HepG2 (cell line): ENCODE data around the gene ATP5MG. TPM values are rescaled to one million over a fixed set of nuclear protein-coding genes. Genes with fewer than 3 reads are reported as not detected.

ENCODE experiments used
- ATAC-seq: fragments of 200-7000 bp; cut with Tn5 transposase; 3 replicates; pipeline ENCODE4 v1.9.1; 2020; ENCODE audit warnings: mild to moderate bottlenecking, moderate library complexity
- BruUV-seq: library from RNA; stranded (reverse); fragments of 400-500 nt; replicated peaks from 2 replicates; lab custom pipeline; 2021; lab: Mats Ljungman, UMichigan
- CTCF ChIA-PET: fragments of 300-600 bp; formaldehyde crosslinking; extraction: SDS; loops from one replicate; lab custom pipeline; 2021; ENCODE audit warnings: low total read pairs, inconsistent platforms, low intra/inter-chr PET ratio; lab: Yijun Ruan, JAX
- POLR2A ChIA-PET: fragments of 350-600 bp; sonication (Branson Sonifier 250); formaldehyde crosslinking; loops from one replicate; lab custom pipeline; 2020; ENCODE audit warnings: antibody characterized with exemption, inconsistent platforms; lab: Yijun Ruan, JAX
- DNase-seq: peaks from one replicate; pipeline ENCODE4 v3.0.0-alpha.2; 2015; ENCODE audit warnings: low spot score
- FAIRE-seq: peaks from 3 replicates; lab custom pipeline; 2011; peaks lifted over from hg19 to GRCh38; lab: Jason Lieb, UNC
- H2AFZ ChIP-seq: one replicate; pipeline ENCODE4 v1.6.1; 2011; ENCODE audit warnings: low read length, inconsistent platforms
- H3K27ac ChIP-seq: fragments of 300-600 bp; 3 replicates; pipeline ENCODE4 v1.8.0; 2011; ENCODE audit warnings: mixed run types, mild to moderate bottlenecking, mixed read lengths, low read length, inconsistent platforms; ENCODE audit not compliant: insufficient read depth; ENCODE audit errors: extremely low read length
- H3K27me3 ChIP-seq, 2 experiments: fragments of 200-600 bp in 1 of 2; 2 replicates in 1 of 2; 3 replicates in 1 of 2; pipeline versions ENCODE4 v1.6.0 to v1.8.0; 2011; ENCODE audit warnings: low read length in 2 of 2, mild to moderate bottlenecking in 2 of 2, moderate library complexity in 2 of 2, inconsistent platforms in 1 of 2; ENCODE audit not compliant: insufficient read depth in 2 of 2, control insufficient read depth in 1 of 2
- H3K36me3 ChIP-seq, 2 experiments: fragments of 200-600 bp in 1 of 2; replicated peaks in 1 of 2; 2 replicates in 1 of 2; 3 replicates in 1 of 2; pipeline versions ENCODE4 v1.5.1 to v1.8.0; 2011; ENCODE audit warnings: low read length in 2 of 2, inconsistent platforms in 1 of 2; ENCODE audit not compliant: insufficient read depth in 2 of 2, control insufficient read depth in 1 of 2
- H3K4me1 ChIP-seq: 2 replicates; pipeline ENCODE4 v1.5.1; 2012; ENCODE audit warnings: low read length, inconsistent platforms; ENCODE audit not compliant: insufficient read depth
- H3K4me2 ChIP-seq: 2 replicates; pipeline ENCODE4 v1.6.0; 2011; ENCODE audit warnings: low read depth, low read length, inconsistent platforms
- H3K4me3 ChIP-seq, 3 experiments: fragments of 200-600 bp in 1 of 3; sonication (generic), shearing (Covaris generic) in 1 of 3; replicated peaks in 1 of 3; 2 replicates each; pipeline ENCODE4 v1.5.1; 2011 to 2016; ENCODE audit warnings: low read length in 3 of 3, inconsistent platforms in 2 of 3, low read depth in 2 of 3, mild to moderate bottlenecking in 2 of 3, control low read depth in 1 of 3, mixed read lengths in 1 of 3; ENCODE audit not compliant: insufficient read depth in 1 of 3
- H3K79me2 ChIP-seq: one replicate; pipeline ENCODE4 v1.6.1; 2011; ENCODE audit warnings: low read length, inconsistent platforms; ENCODE audit not compliant: insufficient read depth
- H3K9ac ChIP-seq: 2 replicates; pipeline ENCODE4 v1.6.0; 2011; ENCODE audit warnings: mild to moderate bottlenecking, low read depth, low read length, inconsistent platforms; ENCODE audit not compliant: insufficient read depth
- H3K9me3 ChIP-seq: 2 replicates; pipeline ENCODE4 v1.5.1; 2012; ENCODE audit warnings: mild to moderate bottlenecking, low read length
- H4K20me1 ChIP-seq: 2 replicates; pipeline ENCODE4 v1.6.0; 2011; ENCODE audit warnings: inconsistent platforms, mild to moderate bottlenecking, low read length, moderate library complexity; ENCODE audit not compliant: insufficient read depth
- CBX1 ChIP-seq: IDR thresholded peaks from one replicate; pipeline ENCODE4 v1.6.1; 2016; ENCODE audit warnings: antibody characterized with exemption, low read depth
- ELF4 ChIP-seq: sonication (generic); formaldehyde crosslinking; IDR thresholded peaks from 2 replicates; pipeline ENCODE4 v1.5.0; 2020; ENCODE audit warnings: missing genetic modification reagents, mild to moderate bottlenecking, moderate library complexity, borderline replicate concordance
- GFI1 ChIP-seq: sonication (generic); formaldehyde crosslinking; IDR thresholded peaks from 2 replicates; pipeline ENCODE4 v1.5.0; 2020; ENCODE audit warnings: missing genetic modification reagents, mild to moderate bottlenecking, borderline replicate concordance
- KDM6A ChIP-seq: IDR thresholded peaks from 2 replicates; pipeline ENCODE4 v1.6.1; 2016; ENCODE audit warnings: low read depth
- PHB2 ChIP-seq: fragments of 450-650 bp; IDR thresholded peaks from 2 replicates; pipeline ENCODE4 v1.6.1; 2018; ENCODE audit not compliant: partially characterized antibody
- REL ChIP-seq: sonication (generic); formaldehyde crosslinking; conservative IDR thresholded peaks from 2 replicates; pipeline ENCODE4 v1.8.0; 2022; ENCODE audit warnings: mild to moderate bottlenecking, missing genetic modification reagents, moderate library complexity
- ZBTB10 ChIP-seq: sonication (generic); formaldehyde crosslinking; IDR thresholded peaks from 2 replicates; pipeline ENCODE4 v1.4.0; 2020; ENCODE audit warnings: missing genetic modification reagents, borderline replicate concordance
- ZC3H4 ChIP-seq: sonication (generic); formaldehyde crosslinking; IDR thresholded peaks from 2 replicates; pipeline ENCODE4 v1.4.0; 2020; ENCODE audit warnings: missing genetic modification reagents, borderline replicate concordance
- ZNF546 ChIP-seq: sonication (generic); formaldehyde crosslinking; conservative IDR thresholded peaks from 2 replicates; pipeline ENCODE4 v1.8.1; 2023; ENCODE audit warnings: mild to moderate bottlenecking, missing genetic modification reagents
- ZNF724P ChIP-seq: sonication (generic); formaldehyde crosslinking; IDR thresholded peaks from 2 replicates; pipeline ENCODE4 v1.8.0; 2022; ENCODE audit warnings: missing genetic modification reagents, borderline replicate concordance
- ZNF776 ChIP-seq: sonication (generic); formaldehyde crosslinking; IDR thresholded peaks from 2 replicates; pipeline ENCODE4 v1.4.0; 2020; ENCODE audit warnings: mild to moderate bottlenecking, missing genetic modification reagents
- ZSCAN9 ChIP-seq: IDR thresholded peaks from 2 replicates; pipeline ENCODE4 v1.6.1; 2016; ENCODE audit warnings: borderline replicate concordance
- WGBS: methylation state at CpG from one replicate; pipeline ENCODE4 v1.1.6; 2017; ENCODE audit warnings: low lambda C conversion rate; 5-methylcytosine and 5-hydroxymethylcytosine counted together
- in situ Hi-C: cut with HindIII; loops from 2 replicates; pipeline ENCODE4 v1.10.0; 2017; ENCODE audit warnings: low pct_unique_long_range_greater_than_20kb; ENCODE audit not compliant: extremely low pct_ligation_motif_present
- intact Hi-C: fragments of 100-400 bp; cut with micrococcal nuclease; formaldehyde crosslinking; loops from one replicate; pipeline ENCODE4 v1.10.0; 2022; ENCODE audit not compliant: unreplicated experiment
- polyA plus RNA-seq, 8 experiments: library from polyadenylated mRNA; depleted of rRNA in 3 of 8; stranded (reverse) in 7 of 8; unstranded in 1 of 8; fragments of >200 nt; fragmentation: Illumina TruSeq in 4 of 8; extraction: Trizol in 4 of 8; gene quantifications; 2 replicates each; pipeline versions ENCODE4 v1.2.1 to v1.2.3, GENCODE V29; 2011 to 2016; ENCODE audit warnings: low read depth in 4 of 8, missing spikeins in 1 of 8, mixed read lengths in 1 of 8; ENCODE audit not compliant: insufficient read depth in 1 of 8
- total RNA-seq, 5 experiments: library from RNA; depleted of rRNA; stranded (reverse); fragments of >200 nt; fragmentation: Illumina TruSeq; extraction: Trizol; gene quantifications; 2 replicates each; pipeline ENCODE4 v1.2.3, GENCODE V29; 2016; ENCODE audit warnings: low read depth in 1 of 5
- TF ChIP-seq, protein P1 (sequence below): sonication (generic); formaldehyde crosslinking; IDR thresholded peaks from 2 replicates; pipeline ENCODE4 v1.4.0; 2020; ENCODE audit warnings: mild to moderate bottlenecking, low read depth, missing genetic modification reagents

Gene ATP5MG
- total and polyA plus RNA-seq, 2 of the 13 experiments (the other 11 are each of a cell fraction or from before 2014, with no cell fraction given) = 260 to 320 TPM

- BruUV-seq = no TSS peak
- H3K27ac ChIP-seq = no peak overlapping the region
- peaks cover 25 to 79% of the 10 kb centered on the region in 2 experiments for H3K36me3 ChIP-seq
- no peak for TF ChIP-seq ZNF776 (CRISPR knock-in tag)
- no peak for TF ChIP-seq ZBTB10
- TF ChIP-seq ZNF724P = no peak
- TF ChIP-seq REL (CRISPR knock-in tag) = no peak
- TF ChIP-seq ZNF546 (CRISPR knock-in tag) = no peak
- TF ChIP-seq PHB2 = no peak
- no peak for TF ChIP-seq GFI1 (CRISPR knock-in tag)
- TF ChIP-seq, protein P1, sequence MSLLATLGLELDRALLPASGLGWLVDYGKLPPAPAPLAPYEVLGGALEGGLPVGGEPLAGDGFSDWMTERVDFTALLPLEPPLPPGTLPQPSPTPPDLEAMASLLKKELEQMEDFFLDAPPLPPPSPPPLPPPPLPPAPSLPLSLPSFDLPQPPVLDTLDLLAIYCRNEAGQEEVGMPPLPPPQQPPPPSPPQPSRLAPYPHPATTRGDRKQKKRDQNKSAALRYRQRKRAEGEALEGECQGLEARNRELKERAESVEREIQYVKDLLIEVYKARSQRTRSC = no peak
- no peak for TF ChIP-seq ZSCAN9 (CRISPR knock-in tag)
- TF ChIP-seq ZC3H4 (CRISPR knock-in tag) = no peak
- no peak for TF ChIP-seq KDM6A
- no peak for TF ChIP-seq ELF4 (CRISPR knock-in tag)
- no peak for TF ChIP-seq CBX1
- CTCF ChIA-PET = no interaction called here
- POLR2A ChIA-PET = no interaction called here
- no peaks in the 10 kb centered on the region for H3K9me3 ChIP-seq
- H3K4me2 ChIP-seq = no peak overlapping the region
- no peaks in the 10 kb centered on the region for H4K20me1 ChIP-seq
- no peak for ATAC-seq
- FAIRE-seq = no peak
- H3K4me1 ChIP-seq = no peaks in the 10 kb centered on the region
- no peaks in the 10 kb centered on the region for H3K27me3 ChIP-seq
- intact Hi-C loops = no loop called here
- H3K79me2 ChIP-seq = no peaks in the 10 kb centered on the region
- DNase-seq = no peak
- in situ Hi-C loops = no loop called here
- 91% methylated on average over 2 of the region's 2 CpGs for WGBS
- no peak overlapping the region for H2AFZ ChIP-seq
- no peak overlapping the region for H3K4me3 ChIP-seq
- H3K9ac ChIP-seq = no peak overlapping the region
These were observed 28.1 kb upstream of the ATP5MG start for GRCh38 chr11:118373263-118373662.
